Caco-2 (cell line): ENCODE results near the gene SPDYA. TPM values are rescaled to one million over a fixed set of nuclear protein-coding genes. Genes with fewer than 3 reads are reported as not detected.

Experiments
- BruUV-seq: library from RNA; stranded (reverse); fragments of 400-500 nt; replicated peaks from 2 replicates; lab custom pipeline; 2021; lab: Mats Ljungman, UMichigan
- CTCF ChIA-PET: fragments of 300-600 bp; sonication (Branson Sonifier 250); formaldehyde crosslinking; loops from one replicate; lab custom pipeline; 2022; ENCODE audit warnings: antibody characterized with exemption; lab: Charles Lee
- POLR2A ChIA-PET: fragments of 300-600 bp; sonication (Branson Sonifier 250); formaldehyde crosslinking; loops from one replicate; lab custom pipeline; 2022; ENCODE audit warnings: antibody characterized with exemption; lab: Charles Lee
- DNase-seq, 2 experiments: peaks; one replicate each; pipeline versions ENCODE4 v3.0.0 to v3.0.0-alpha.2; 2020 to 2022
- H3K27me3 ChIP-seq: replicated peaks from 2 replicates; pipeline ENCODE4 v1.6.0; 2011; ENCODE audit warnings: low read length; ENCODE audit not compliant: control insufficient read depth, insufficient read depth
- H3K36me3 ChIP-seq: 2 replicates; pipeline ENCODE4 v1.5.1; 2011; ENCODE audit warnings: low read length; ENCODE audit not compliant: control insufficient read depth, insufficient read depth
- H3K4me1 ChIP-seq: fragments of 250-450 bp; sonication (Bioruptor Pico); 2 replicates; pipeline ENCODE4 v1.5.1; 2020; ENCODE audit warnings: mild to moderate bottlenecking
- H3K4me3 ChIP-seq: 2 replicates; pipeline ENCODE4 v1.5.1; 2011; ENCODE audit warnings: low read depth, mild to moderate bottlenecking, control low read depth, low read length
- H3K9me3 ChIP-seq: fragments of 250-450 bp; sonication (Bioruptor Pico); 2 replicates; pipeline ENCODE4 v1.5.1; 2020; ENCODE audit warnings: mild to moderate bottlenecking, moderate library complexity
- H3K27ac Mint-ChIP-seq: one replicate; pipeline ENCODE4 v1.8.0; 2022; ENCODE audit warnings: mixed read lengths; ENCODE audit not compliant: unreplicated experiment
- H3K27me3 Mint-ChIP-seq: one replicate; pipeline ENCODE4 v1.8.0; 2022; ENCODE audit warnings: mixed read lengths; ENCODE audit not compliant: insufficient read depth, unreplicated experiment
- H3K36me3 Mint-ChIP-seq: one replicate; pipeline ENCODE4 v1.8.0; 2022; ENCODE audit warnings: mild to moderate bottlenecking, mixed read lengths; ENCODE audit not compliant: insufficient read depth, unreplicated experiment
- H3K4me1 Mint-ChIP-seq: one replicate; pipeline ENCODE4 v1.8.0; 2022; ENCODE audit warnings: low read depth, mixed read lengths; ENCODE audit not compliant: unreplicated experiment
- H3K4me3 Mint-ChIP-seq: one replicate; pipeline ENCODE4 v1.8.0; 2022; ENCODE audit warnings: mild to moderate bottlenecking, moderate library complexity, mixed read lengths; ENCODE audit not compliant: unreplicated experiment
- H3K9me3 Mint-ChIP-seq: one replicate; pipeline ENCODE4 v1.8.0; 2022; ENCODE audit warnings: mixed read lengths; ENCODE audit not compliant: unreplicated experiment
- intact Hi-C: fragments of 100-400 bp; cut with micrococcal nuclease; formaldehyde crosslinking; loops from one replicate; pipeline ENCODE4 v1.10.0; 2022; ENCODE audit not compliant: unreplicated experiment
- total RNA-seq: library from RNA; stranded (reverse); gene quantifications from 2 replicates; pipeline ENCODE4 v1.2.3, GENCODE V29; 2022
- TF ChIP-seq, protein P1 (sequence below), 2 experiments: fragments of 200-600 bp in 1 of 2; IDR thresholded peaks; 1 replicate in 1 of 2; 2 replicates in 1 of 2; pipeline versions ENCODE4 v1.5.1 to v1.8.0; 2011 to 2022; ENCODE audit warnings: antibody characterized with exemption in 1 of 2, control low read depth in 1 of 2, inconsistent platforms in 1 of 2, low read depth in 1 of 2, low read length in 1 of 2, mild to moderate bottlenecking in 1 of 2, moderate library complexity in 1 of 2; ENCODE audit not compliant: insufficient read depth in 1 of 2, severe bottlenecking in 1 of 2, unreplicated experiment in 1 of 2

Gene SPDYA
- total RNA-seq, 1 experiment from 2014 or later: 1.5 TPM

DNA sequence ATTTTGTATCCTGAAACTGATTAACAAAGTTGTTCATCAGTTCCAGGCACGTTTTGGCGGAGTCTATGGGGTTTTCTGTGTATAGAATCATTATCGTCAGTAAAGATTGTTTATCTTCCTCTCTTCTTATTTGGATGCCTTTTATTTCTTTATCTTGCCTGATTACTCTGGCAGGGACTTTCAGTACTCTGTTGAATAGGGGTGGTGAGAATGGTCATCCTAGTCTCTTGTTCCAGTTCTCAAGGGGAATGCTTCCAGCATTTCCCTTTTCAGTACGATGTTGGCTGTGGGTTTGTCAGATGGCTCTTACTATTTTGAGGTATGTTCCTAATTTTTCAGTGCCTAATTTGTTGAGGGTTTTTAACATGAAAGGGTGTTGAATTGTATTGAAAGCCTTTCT is 14.0 kb upstream of the SPDYA start:
- H3K36me3 Mint-ChIP-seq: peaks cover 80% of the 10 kb centered on the region

DNA sequence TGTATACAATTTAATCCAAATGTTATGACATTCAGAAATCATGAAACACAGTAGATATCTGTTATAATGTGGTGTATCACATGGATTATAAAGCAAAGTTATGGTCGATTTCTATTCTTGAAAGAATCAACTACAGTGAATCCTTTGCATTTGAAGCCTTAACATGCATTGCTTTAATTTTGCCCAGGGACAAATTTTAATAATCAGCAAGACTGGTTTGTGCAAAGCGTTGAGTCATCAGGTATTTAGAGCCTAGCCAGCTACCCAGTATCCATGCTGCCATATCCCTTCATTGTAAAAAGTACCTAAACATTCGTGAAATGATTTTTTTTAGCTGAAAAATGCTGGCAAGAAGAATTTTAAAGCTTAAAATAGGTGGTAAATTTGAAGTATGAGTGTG is 8.9 kb upstream of the SPDYA start:
- no peak overlapping the region for H3K27ac Mint-ChIP-seq
- CTCF ChIA-PET: no interaction called here
- intact Hi-C loops: no loop called here
- H3K36me3 ChIP-seq: no peaks in the 10 kb centered on the region
- H3K27me3 Mint-ChIP-seq: no peaks in the 10 kb centered on the region
- no peak overlapping the region for H3K4me3 ChIP-seq
- H3K9me3 Mint-ChIP-seq: no peaks in the 10 kb centered on the region
- H3K9me3 ChIP-seq: no peaks in the 10 kb centered on the region
- H3K27me3 ChIP-seq: no peaks in the 10 kb centered on the region
- H3K36me3 Mint-ChIP-seq: peaks cover 78% of the 10 kb centered on the region
- POLR2A ChIA-PET: no interaction called here
- BruUV-seq: no TSS peak
- no peaks in the 10 kb centered on the region for H3K4me1 ChIP-seq
- no peak for DNase-seq
- TF ChIP-seq, protein P1, sequence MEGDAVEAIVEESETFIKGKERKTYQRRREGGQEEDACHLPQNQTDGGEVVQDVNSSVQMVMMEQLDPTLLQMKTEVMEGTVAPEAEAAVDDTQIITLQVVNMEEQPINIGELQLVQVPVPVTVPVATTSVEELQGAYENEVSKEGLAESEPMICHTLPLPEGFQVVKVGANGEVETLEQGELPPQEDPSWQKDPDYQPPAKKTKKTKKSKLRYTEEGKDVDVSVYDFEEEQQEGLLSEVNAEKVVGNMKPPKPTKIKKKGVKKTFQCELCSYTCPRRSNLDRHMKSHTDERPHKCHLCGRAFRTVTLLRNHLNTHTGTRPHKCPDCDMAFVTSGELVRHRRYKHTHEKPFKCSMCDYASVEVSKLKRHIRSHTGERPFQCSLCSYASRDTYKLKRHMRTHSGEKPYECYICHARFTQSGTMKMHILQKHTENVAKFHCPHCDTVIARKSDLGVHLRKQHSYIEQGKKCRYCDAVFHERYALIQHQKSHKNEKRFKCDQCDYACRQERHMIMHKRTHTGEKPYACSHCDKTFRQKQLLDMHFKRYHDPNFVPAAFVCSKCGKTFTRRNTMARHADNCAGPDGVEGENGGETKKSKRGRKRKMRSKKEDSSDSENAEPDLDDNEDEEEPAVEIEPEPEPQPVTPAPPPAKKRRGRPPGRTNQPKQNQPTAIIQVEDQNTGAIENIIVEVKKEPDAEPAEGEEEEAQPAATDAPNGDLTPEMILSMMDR (IDR thresholded peaks at IDR 0.05; ENCODE audit: insufficient read depth in 1 of 2, low read depth in 1 of 2, low read length in 1 of 2, severe bottlenecking in 1 of 2, unreplicated experiment in 1 of 2): no peak
- H3K4me1 Mint-ChIP-seq: no peaks in the 10 kb centered on the region
- H3K4me3 Mint-ChIP-seq: no peak overlapping the region

More for the DNA sequence above, 14.0 kb upstream of the SPDYA start:
- no peaks in the 10 kb centered on the region for H3K27me3 ChIP-seq
- ChIA-PET POLR2A (no interaction called here), CTCF (no interaction called here)
- H3K4me1 ChIP-seq: no peaks in the 10 kb centered on the region
- intact Hi-C loops: no loop called here
- DNase-seq: no peak
- H3K36me3 ChIP-seq: no peaks in the 10 kb centered on the region; the same call in 1 of the 2 replicates
- no peak overlapping the region for H3K27ac Mint-ChIP-seq
- no peaks in the 10 kb centered on the region for H3K27me3 Mint-ChIP-seq
- no TSS peak for BruUV-seq
- H3K4me3 ChIP-seq: no peak overlapping the region
- TF ChIP-seq, protein P1 (IDR thresholded peaks at IDR 0.05; ENCODE audit: insufficient read depth in 1 of 2, low read depth in 1 of 2, low read length in 1 of 2, severe bottlenecking in 1 of 2, unreplicated experiment in 1 of 2): no peak
- no peaks in the 10 kb centered on the region for H3K9me3 Mint-ChIP-seq
- no peak overlapping the region for H3K4me3 Mint-ChIP-seq
- no peaks in the 10 kb centered on the region for H3K4me1 Mint-ChIP-seq
- H3K9me3 ChIP-seq: no peaks in the 10 kb centered on the region

DNA sequence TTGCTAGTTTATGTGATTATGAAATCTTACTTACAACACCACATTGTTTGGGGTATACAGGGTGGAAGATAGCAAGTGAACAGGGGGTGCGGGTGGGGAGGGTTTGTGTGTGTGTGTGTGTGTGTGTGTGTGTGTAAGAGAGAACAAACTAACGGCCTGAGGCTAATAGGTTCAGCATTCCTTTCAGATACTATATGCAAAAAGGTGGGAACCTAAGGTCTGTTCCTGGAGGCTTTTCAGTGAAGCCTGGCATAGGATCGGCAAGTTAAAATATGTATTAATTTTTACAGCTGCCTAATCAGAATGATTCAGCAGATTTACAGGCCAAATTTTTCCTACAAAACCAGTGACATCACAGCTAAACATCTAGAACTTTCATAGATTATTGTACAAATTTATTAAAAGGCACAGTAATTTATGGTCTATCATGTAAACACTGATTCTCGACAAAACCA is 7.6 kb upstream of the SPDYA start:
- peaks cover 71% of the 10 kb centered on the region for H3K36me3 Mint-ChIP-seq
- no peaks in the 10 kb centered on the region for H3K4me1 ChIP-seq
- BruUV-seq: no TSS peak
- no peaks in the 10 kb centered on the region for H3K9me3 ChIP-seq
- no peaks in the 10 kb centered on the region for H3K27me3 Mint-ChIP-seq
- no peaks in the 10 kb centered on the region for H3K27me3 ChIP-seq
- no peaks in the 10 kb centered on the region for H3K4me1 Mint-ChIP-seq
- TF ChIP-seq, protein P1 (IDR thresholded peaks at IDR 0.05; ENCODE audit: insufficient read depth in 1 of 2, low read depth in 1 of 2, low read length in 1 of 2, severe bottlenecking in 1 of 2, unreplicated experiment in 1 of 2): no peak
- H3K36me3 ChIP-seq: no peaks in the 10 kb centered on the region
- intact Hi-C loops: no loop called here
- H3K4me3 Mint-ChIP-seq: no peak overlapping the region
- no peaks in the 10 kb centered on the region for H3K9me3 Mint-ChIP-seq
- POLR2A ChIA-PET: no interaction called here
- DNase-seq: no peak
- H3K4me3 ChIP-seq: no peak overlapping the region
- CTCF ChIA-PET: no interaction called here
- H3K27ac Mint-ChIP-seq: no peak overlapping the region
